HG02938 (cell line): ENCODE measurements around the gene ADAMTS3.
"Not testable (repeated sequence)": the region's sequence is repeated elsewhere in the genome, so short reads cannot be mapped to it uniquely, and the experiment has no call there.

Experiments
- ATAC-seq: cut with Tn5 transposase; IDR thresholded peaks from one replicate; pipeline ENCODE4 v1.9.1; 2021; ENCODE audit warnings: mild to moderate bottlenecking, moderate library complexity; ENCODE audit not compliant: unreplicated experiment

The ADAMTS3 gene

DNA sequence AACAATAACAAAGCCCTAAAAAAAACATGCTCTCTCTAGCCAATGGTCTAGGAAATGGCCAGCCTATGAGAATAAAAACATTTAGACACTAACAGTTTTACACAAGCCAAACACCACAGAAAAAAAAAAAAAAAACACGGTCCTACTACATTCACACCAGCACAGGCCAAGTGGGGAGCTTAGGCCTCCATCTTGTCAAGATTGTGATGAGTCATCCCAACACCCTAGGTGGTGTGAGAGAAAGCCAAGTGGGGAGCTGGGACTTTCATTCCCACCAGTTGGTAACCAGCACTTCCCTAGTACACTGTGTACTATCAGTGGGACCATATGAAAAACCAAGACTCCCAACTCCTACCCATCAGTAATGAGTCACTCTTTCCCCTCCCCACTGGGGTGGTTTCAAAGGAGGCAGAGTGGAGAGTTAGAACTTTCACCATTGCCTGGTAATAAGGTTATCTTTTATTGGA is 95.6 kb downstream of the ADAMTS3 start:
- no peak for ATAC-seq

DNA sequence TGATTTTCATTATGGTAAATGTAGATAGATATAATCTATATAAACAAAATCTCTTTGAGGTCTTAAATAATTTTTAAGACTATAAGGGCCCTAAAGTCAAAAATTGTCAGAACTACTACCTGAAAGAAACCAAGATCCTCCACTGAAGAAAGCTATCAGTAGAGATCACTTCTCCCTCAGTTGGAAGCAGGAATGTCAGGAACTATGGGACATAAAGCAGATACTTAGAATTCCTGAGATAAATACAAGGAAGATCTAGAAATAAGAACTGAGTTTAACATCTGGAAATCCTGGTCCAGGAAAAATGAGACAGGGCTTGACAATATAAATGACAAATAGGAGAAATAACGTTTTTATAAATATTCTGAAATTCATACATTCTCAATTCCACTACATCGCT is 97.2 kb downstream of the ADAMTS3 start:
- ATAC-seq = no peak

DNA sequence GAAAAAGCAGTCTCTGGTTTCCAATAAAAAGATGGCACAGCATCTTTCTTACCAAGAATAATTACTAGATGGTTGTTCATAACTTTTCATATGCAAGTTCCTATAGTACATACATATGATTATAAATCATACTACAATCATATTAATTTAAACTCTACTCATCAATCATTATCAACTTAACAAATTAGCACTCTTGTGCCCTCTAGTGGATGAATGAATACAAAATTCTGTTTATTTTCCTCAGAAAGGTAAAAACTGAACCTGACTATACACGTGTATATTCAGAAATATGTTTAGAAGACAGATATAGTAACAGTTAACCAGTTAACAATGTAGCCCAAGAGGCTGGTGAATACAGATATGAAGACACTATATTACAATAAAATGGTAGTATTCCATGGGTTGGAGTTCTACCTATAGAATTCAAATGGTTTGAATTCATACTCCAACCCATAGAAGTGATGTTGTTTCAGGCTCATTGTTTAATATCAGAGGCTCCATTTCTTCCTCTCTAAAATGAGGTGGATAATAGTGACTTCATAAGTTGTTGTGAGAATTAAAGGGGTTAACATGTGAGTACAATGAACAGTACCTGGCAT is 100.0 kb downstream of the ADAMTS3 start:
- no peak for ATAC-seq

DNA sequence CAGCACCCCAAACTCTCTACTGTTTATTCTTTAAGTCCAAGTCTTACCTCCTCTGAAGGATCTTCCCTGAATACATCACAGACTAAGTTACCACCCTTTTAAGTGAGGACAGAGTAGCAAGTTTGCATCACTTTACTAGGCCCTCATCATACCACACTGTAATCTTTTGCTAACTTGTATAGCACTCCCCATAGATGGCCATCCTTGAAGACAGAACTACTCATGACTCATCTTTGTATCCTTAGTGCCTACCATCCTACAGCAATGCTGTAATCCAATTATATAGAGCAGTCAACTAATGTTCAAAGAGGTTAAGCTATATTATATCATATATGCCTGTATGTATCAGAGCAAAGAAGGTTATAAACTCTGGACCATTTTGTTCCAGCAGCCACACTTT is 101.4 kb downstream of the ADAMTS3 start:
- ATAC-seq = no peak

DNA sequence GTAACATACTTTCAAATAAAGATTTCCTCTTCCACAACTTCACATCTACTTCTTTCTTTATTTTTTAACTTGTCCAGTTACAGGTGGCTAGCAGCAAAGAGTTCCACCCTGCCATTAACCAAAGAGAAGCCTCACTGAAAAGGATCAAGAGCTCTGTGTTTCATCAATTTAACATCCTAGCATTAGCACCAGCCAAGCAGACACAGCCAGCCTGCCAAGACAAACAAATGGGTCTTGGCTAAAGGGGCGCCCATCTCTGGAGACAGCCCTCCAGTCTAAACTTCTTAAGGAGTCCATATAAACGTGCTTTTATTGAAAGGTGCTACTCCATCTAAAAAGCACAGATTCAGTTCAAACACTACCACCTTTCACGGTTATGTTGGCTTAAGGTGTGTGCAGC is 105.3 kb downstream of the ADAMTS3 start:
- no peak for ATAC-seq

DNA sequence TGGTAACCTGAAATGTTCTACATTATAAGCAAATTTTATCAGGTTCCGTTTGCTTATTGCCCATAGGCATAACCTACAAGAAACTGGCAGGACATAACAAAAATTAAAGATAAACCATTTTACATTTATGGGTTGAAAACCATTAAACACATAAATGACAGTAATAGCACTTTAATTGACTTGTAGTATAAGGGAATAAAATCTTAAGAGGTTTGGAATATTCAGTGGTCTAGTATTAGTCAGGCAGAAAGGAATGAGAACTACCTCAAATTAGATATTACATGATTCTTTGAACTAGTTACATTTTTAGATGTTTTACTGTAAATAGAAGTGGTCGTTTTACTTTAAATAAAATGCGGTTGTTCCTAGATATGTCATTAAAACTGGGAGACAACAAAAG is 111.9 kb downstream of the ADAMTS3 start:
- ATAC-seq = no peak

DNA sequence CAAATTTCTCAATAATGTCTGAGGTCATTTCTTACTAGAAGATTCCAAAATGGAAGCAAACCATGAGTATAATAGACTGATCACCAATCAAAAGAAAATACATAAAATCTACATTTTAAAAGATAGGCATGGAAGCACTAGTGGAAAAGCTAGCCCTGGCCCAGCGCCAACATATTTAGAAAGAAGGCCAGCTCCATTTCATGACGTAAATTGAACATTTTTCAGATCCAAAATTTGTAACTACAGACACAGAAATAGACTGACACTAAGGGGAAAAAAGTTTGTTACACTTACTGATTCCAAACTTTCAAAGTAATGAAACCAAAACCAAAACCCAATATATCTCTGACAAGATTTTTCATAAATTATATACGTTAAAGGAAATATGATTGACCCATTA is 117.7 kb downstream of the ADAMTS3 start:
- ATAC-seq = no peak

DNA sequence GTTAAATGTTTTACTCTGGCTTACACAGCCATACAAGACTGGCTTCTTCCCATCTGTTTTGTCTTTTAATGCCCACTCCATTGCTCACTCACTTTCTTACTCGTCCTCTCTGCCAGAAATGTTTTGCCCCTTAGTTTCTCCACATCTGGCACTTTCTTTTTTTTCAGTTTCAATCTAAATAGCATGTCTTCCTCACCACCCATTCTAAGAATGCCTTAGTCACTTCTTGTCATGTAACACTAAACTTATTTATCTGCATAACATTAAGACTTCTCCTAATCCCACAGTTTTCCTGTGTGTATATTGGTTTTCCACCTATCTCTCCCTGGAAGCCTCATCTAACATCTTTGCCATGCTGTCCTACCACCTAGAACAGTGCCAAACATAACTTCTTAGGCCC is 119.3 kb downstream of the ADAMTS3 start:
- ATAC-seq = no peak

DNA sequence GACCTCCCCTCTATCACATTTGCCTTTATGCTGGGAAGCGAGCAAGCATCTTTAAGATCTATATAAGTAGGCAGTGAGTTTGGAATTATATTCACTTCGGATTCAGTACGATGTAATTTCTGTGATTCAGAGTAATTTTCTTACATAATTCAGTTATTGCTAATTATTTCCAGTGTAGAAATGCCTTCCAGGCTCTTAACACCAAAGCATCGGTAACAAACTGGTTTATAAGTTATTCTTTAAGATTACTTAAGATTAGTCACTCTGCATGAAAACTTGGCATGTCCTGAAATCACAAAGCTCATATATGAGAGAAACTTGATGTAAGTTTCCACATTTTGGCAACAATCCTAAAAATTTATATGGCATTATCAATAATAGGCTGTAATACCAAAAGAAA is 120.8 kb downstream of the ADAMTS3 start:
- ATAC-seq = no peak

DNA sequence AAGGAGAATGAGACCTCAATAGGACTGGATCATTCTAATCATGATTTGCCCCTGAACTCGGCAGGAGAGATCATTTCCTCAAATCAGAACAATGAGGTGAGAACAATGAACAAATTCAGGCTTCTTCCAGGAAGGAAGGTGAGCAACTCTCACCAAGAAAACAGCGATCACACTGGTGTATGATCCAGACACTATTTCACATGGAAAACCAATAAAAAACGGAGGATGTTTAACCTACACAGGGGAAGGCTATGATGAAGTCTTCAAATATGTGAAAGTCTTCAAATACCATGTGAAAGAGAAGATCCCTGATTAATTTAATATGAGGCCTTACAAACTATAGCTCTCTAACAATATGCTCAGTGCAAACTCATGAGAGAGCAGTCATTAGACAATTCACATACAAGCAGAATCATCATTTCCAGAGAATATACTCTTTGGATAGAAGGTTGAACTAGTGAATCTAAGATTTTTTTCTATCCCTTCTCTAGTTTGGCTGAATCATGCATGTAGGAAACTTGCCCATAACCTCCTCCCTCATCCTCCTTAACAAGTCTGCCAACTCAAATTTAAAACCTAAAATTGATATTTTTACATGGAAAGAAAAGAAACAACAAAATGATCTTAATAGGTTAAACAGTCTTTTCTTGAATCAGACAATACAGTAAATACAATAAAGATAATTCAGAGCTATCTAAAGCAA is 122.5 kb downstream of the ADAMTS3 start:
- no peak for ATAC-seq

DNA sequence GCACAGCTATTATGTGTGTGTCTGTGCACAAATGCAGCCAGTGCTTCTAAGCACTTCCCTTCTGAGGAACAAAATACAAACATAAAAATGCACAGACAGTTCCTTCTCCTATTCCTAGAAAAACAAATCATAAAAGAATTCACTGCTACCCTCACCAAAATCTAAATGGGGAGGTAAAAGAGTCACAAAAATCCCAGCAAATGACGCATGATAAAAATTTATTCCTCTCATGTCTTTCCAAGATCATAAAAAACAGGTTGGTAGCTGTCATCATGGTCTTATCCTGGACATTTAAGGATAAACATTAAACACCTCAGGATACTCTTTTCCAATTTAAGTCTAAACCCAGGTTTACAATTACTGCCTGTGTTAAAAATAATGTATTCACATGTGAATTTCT is 124.9 kb downstream of the ADAMTS3 start:
- ATAC-seq = no peak

DNA sequence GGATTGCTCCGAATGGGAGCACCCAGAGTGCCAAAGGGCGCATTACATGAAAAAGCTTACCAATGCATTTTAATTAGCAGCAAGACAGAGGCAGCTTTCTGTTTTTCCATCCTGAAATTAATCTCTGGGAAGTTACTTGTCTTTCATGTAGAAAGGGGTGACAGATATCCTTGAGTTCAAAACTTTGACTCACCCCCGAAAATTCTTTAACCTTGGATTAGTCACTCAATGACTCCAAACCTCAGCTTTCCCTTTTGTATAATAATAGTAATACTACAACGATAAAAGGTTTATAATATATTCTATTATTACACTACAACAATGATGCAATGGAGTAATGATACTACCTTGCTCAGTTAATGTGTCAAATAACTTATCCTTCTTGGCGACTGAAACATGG is 126.3 kb downstream of the ADAMTS3 start:
- no peak for ATAC-seq

DNA sequence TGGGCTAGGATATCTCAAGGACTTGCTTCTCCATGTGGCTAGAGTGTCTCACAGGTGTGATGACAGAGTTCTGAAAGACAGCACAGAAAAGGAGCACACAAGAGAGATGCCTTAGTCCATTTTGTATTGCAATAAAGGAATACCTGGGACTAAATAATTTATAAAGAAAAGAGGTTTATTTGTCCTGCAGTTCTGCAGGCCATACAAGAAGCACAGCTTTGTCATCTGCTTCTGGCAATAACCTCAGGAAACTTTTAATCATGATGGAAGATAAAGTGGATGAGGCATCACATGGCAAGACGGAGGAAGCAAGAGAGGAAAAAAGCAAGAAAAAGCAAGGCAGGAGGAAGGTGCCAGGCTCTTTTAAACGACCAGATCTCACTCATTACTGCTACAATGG is 126.9 kb downstream of the ADAMTS3 start:
- ATAC-seq = no peak

DNA sequence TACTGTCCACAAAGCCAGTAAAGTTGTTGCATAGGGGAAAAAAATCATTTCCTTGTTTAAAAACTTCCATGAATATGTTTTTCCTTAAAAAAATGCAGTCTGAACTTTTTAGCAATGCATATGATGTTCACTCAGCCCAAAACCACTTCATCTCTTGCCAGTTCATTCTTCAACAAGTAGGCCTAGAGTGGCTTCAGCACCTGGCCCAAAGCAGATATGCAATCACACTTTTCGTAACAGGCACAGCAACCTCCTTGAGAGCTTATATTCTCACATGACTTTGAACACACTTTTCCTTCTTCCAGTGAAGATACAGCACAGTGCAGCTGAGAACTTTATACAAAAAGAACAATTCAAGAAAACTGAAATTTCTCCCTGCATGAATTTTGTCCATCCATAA is 128.6 kb downstream of the ADAMTS3 start:
- no peak for ATAC-seq

DNA sequence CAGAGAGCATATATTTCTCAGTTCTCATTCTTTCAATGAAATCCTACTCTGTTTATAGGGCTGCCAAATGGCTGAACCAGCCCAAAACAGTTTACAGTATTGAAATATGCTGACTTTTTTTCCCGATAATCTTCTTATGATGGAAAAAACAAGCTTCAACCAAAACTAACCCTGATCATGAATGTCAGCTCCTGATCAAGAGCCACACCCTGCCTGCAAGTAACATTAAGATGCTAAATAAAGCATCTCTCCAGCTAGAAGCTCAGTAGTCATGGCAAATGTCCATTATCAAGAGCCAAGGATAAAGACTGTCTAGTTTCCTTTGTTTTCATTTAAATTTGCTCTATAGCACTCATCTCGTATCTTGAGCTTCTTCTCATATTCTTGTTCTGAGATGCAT is 136.0 kb downstream of the ADAMTS3 start:
- ATAC-seq = no peak

DNA sequence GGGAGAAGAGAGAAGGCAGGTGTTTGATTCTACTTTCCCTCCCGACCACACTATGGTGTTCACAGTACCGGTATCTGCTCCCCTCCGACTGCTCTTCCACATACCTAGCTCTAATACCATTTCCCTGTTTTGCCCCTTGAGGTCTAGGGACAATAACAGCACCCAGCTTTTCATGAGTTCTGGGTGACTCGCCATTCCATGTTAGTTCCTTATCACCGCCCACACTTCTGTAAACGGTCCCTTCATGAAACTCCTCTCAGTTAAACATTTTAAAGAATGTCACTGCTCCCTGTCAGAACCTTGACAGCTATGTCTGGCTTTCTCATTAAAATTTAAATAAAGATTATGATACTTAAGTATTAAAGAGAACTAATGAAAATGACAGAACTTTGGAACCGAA is 136.7 kb downstream of the ADAMTS3 start:
- no peak for ATAC-seq

DNA sequence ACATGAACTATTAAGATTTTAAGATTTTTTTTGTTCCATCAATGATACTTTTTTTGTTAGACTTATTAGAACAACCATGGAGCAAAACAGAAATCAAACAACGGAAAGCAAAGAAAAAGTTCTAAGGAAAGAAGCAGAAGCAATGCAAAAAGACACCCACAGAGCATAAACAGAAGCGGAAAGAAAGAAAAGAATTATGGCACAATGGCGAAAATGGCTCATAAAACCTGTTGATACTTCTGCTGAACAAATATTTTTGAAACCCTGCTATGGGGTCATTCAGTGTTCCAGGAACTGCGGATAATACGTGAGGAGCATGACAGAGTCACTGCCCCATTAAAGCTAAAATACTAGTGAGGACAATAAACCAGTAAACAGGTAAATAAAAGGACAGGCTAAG is 138.0 kb downstream of the ADAMTS3 start:
- no peak for ATAC-seq

DNA sequence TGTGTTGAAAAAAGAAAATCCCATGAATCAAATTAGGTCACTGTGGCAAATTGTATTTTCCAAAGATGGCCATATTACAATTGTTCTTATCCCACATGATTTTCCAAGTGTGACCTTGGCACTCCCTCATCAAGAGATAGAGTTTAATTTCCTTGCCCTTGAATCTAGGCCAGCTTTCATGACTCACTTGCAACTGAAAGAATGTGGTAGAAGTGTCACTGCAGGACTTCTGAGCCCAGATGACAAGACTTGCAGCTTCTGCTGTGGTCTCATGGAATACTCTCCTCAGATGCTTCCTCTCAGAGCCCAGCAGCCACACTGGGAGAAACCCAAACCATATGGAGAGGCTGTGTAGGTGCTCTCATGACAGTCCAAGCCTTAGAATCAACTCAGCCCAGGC is 139.0 kb downstream of the ADAMTS3 start:
- no peak for ATAC-seq

DNA sequence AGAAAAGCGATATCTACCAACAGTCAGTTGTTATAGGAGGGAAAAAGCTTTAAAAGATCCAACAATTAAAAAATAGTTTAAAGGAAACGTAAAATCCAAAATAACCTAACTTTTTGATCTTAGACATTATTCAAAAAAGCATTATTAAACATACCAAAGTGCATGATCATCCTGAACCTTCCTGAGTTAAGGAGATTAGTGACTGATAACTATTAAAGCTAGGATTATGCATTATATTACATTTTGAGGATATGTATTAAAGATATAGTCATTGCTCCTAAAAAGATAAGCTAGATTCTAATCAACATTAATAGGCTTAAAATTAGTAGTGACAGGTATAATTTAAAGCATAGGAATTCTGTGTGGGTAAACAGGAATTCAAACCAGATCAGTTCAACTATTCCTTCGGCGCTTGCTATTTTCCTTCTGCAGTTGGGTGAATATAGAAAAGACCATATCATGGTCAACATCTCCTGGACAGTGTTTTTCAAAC is 139.6 kb downstream of the ADAMTS3 start:
- no peak for ATAC-seq

DNA sequence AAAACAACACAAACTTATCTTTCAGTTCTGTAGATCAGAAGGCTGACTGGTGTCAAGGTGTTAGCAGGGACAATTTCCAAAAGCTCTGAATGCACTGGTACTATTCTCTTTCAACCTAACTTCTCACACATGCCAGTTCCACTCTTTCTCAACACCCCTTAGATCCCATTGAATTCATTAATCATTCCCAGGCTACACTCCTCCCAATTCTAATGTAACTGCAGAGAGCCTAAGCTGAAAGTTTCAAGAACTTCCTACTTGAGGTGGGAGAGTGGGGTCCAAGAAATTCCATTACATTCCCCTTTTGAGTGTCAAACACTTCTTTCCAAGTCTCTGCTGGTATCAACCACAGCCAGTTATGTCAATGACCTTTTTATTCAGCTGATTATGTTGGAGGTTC is 142.0 kb downstream of the ADAMTS3 start:
- ATAC-seq = no peak

DNA sequence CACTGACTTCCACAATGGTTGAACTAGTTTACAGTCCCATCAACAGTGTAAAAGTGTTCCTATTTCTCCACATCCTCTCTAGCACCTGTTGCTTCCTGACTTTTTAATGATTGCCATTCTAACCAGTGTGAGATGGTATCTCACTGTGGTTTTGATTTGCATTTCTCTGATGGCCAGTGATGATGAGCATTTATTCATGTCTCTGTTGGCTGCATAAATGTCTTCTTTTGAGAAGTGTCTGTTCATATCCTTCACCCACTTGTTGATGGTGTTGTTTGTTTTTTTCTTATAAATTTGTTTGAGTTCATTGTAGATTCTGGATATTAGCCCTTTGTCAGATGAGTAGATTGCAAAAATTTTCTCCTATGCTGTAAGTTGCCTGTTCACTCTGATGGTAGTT is 143.1 kb downstream of the ADAMTS3 start:
- ATAC-seq = not testable (repeated sequence)

DNA sequence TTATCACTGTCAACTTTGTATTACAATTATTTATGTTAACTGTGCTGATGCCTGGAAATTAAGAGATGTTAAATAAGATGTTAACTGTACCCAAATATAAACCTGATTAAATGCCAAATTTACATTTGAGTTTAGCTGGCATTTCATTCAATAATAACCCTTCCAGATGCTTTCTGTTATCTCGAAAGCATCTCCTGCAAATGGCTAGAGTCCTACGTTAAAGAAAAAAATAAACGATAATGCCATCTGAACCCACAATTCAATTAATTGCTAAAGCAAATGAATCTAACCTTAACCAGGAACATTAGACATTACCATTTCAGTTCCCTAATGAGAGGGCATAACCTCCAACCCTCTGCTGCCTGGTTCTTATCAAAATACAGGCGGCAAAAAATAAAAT is 145.0 kb downstream of the ADAMTS3 start:
- ATAC-seq = no peak

DNA sequence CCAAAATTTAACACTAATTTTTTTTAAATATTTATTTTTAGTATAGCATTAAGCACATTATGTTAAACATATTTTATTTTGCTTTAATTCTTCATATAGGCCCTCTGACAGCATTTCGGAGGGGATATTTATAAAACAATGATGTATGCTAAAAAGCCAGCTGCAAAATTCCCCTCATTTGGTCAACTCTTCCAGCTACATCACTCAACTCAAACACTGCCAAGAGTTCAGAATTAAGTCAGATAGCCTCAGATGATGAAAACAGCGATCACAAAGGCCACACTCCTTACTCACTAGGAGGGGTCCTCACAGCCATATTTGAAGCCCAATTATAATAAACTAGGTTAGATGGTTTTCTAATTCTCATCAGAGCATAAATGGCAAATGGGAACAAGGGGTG is 146.6 kb downstream of the ADAMTS3 start:
- ATAC-seq = no peak
